GM18867 (cell line): ENCODE data around the gene MCTP1.
"Not testable (repeated sequence)": the region's sequence is repeated elsewhere in the genome, so short reads cannot be mapped to it uniquely, and the experiment has no call there.

Source experiments
- ATAC-seq: cut with Tn5 transposase; IDR thresholded peaks from one replicate; pipeline ENCODE4 v1.9.1; 2021; ENCODE audit warnings: mild to moderate bottlenecking, moderate library complexity; ENCODE audit not compliant: unreplicated experiment

The MCTP1 gene

GRCh38 chr5:94830520-94830919 lies 454.4 kb downstream of the MCTP1 start:
- ATAC-seq = peak; percentile 85

GRCh38 chr5:94828222-94828621 lies 456.7 kb downstream of the MCTP1 start:
- ATAC-seq = not testable (repeated sequence)

- no peak for ATAC-seq
These were observed 464.4 kb downstream of the MCTP1 start for GRCh38 chr5:94820488-94820887.

GRCh38 chr5:94818904-94819303 lies 466.0 kb downstream of the MCTP1 start:
- ATAC-seq = no peak

- ATAC-seq = peak; percentile 57
These were observed 469.4 kb downstream of the MCTP1 start for GRCh38 chr5:94815313-94816039.

- ATAC-seq = no peak
These were observed 472.7 kb downstream of the MCTP1 start for GRCh38 chr5:94812232-94812631.

- ATAC-seq = no peak
These were observed 473.6 kb downstream of the MCTP1 start for GRCh38 chr5:94811331-94811730.

- ATAC-seq = no peak
These were observed 474.0 kb downstream of the MCTP1 start for GRCh38 chr5:94810877-94811276.

GRCh38 chr5:94810281-94810680 lies 474.6 kb downstream of the MCTP1 start:
- no peak for ATAC-seq

- ATAC-seq = no peak
These were observed 476.4 kb downstream of the MCTP1 start for GRCh38 chr5:94808497-94808896.

- no peak for ATAC-seq
These were observed 476.9 kb downstream of the MCTP1 start for GRCh38 chr5:94807985-94808384.

- ATAC-seq = no peak
These were observed 482.4 kb downstream of the MCTP1 start for GRCh38 chr5:94802450-94802849.

- no peak for ATAC-seq
These were observed 488.3 kb downstream of the MCTP1 start for GRCh38 chr5:94796586-94796985.

GRCh38 chr5:94793816-94794198 lies 491.1 kb downstream of the MCTP1 start:
- peak; percentile 33 for ATAC-seq

GRCh38 chr5:94793113-94793815 lies 491.6 kb downstream of the MCTP1 start:
- peak; percentile 99 for ATAC-seq

- no peak for ATAC-seq
These were observed 493.1 kb downstream of the MCTP1 start for GRCh38 chr5:94791829-94792228.

- ATAC-seq = no peak
These were observed 496.4 kb downstream of the MCTP1 start for GRCh38 chr5:94788527-94788926.

GRCh38 chr5:94784536-94785505 lies 500.1 kb downstream of the MCTP1 start:
- ATAC-seq = no peak

GRCh38 chr5:94782383-94782782 lies 502.5 kb downstream of the MCTP1 start:
- no peak for ATAC-seq

- no peak for ATAC-seq
These were observed 505.2 kb downstream of the MCTP1 start for GRCh38 chr5:94779684-94780083.

GRCh38 chr5:94778732-94779131 lies 506.2 kb downstream of the MCTP1 start:
- no peak for ATAC-seq
